Measurements from ENCODE around the gene RUVBL2. TPM values are rescaled to one million over a fixed set of nuclear protein-coding genes. Genes with fewer than 3 reads are reported as not detected.

RUVBL2 gene
- total RNA-seq, 1 experiment from 2014 or later = 130 TPM

GRCh38 chr19:49016067-49016839 is 22.6 kb downstream of the RUVBL2 start:
- H4K20me1 ChIP-seq (ENCODE audit: control insufficient read depth, insufficient read depth, insufficient read length) = no peaks in the 10 kb centered on the region
- no peak overlapping the region for H3K4me2 ChIP-seq (ENCODE audit: insufficient read depth, insufficient read length, low read length)
- H3K23me2 ChIP-seq (ENCODE audit: insufficient read length, low read depth, low read length, poor library complexity, severe bottlenecking) = peaks cover 8% of the 10 kb centered on the region
- H4K8ac ChIP-seq (replicated peaks; ENCODE audit: insufficient read length, low read depth, low read length) = no peak overlapping the region
- TF ChIP-seq CTCF (conservative IDR thresholded peaks at IDR 0.05) = no peak
- H3K36me3 Mint-ChIP-seq (ENCODE audit: insufficient read depth in 1 of 3, low read depth in 3 of 3) = peaks cover 16 to 50% (median 48%) of the 10 kb centered on the region in 3 experiments; a peak in 6 of 7 replicates
- H3K27ac ChIP-seq (ENCODE audit: insufficient read length, low read depth, low read length) = no peak overlapping the region
- no peak overlapping the region for H3K27ac Mint-ChIP-seq
- peaks cover 4% of the 10 kb centered on the region; the same call in 1 of the 2 replicates for H3K4me1 ChIP-seq (ENCODE audit: insufficient read depth, low read length)
- H3K4ac ChIP-seq (ENCODE audit: low read depth, low read length) = no peak overlapping the region
- no peak overlapping the region for H2BK15ac ChIP-seq (ENCODE audit: low read depth, low read length)
- no peak overlapping the region for H4K91ac ChIP-seq (ENCODE audit: insufficient read length, low read depth, low read length)
- no peak overlapping the region for H2BK5ac ChIP-seq (ENCODE audit: insufficient read length, low read length)
- H3K9me3 ChIP-seq (ENCODE audit: control insufficient read depth, low read depth, low read length) = no peaks in the 10 kb centered on the region
- H3K79me1 ChIP-seq (ENCODE audit: insufficient read depth, low read depth, low read length, poor library complexity, severe bottlenecking) = no peaks in the 10 kb centered on the region
- WGBS (ENCODE audit: extremely low coverage, insufficient read length, low lambda C conversion rate) = no CpG with 5 or more reads among the region's 29 CpGs
- H2AFZ ChIP-seq (ENCODE audit: low read length) = no peak overlapping the region
- H3K27me3 Mint-ChIP-seq (ENCODE audit: low read depth) = peaks cover 25% of the 10 kb centered on the region
- H4K5ac ChIP-seq (ENCODE audit: insufficient read length, low read depth, low read length) = no peak overlapping the region
- H3K23ac ChIP-seq (ENCODE audit: insufficient read length, low read depth, low read length) = no peak overlapping the region
- no peak overlapping the region for H2BK20ac ChIP-seq (ENCODE audit: low read depth, low read length, poor library complexity, severe bottlenecking)
- H3K4me1 Mint-ChIP-seq = peaks cover 15 to 33% of the 10 kb centered on the region in 2 experiments
- no peak overlapping the region for H3K18ac ChIP-seq (ENCODE audit: insufficient read length, low read depth, low read length)
- H2BK120ac ChIP-seq (ENCODE audit: low read depth, low read length, poor library complexity, severe bottlenecking) = no peak overlapping the region
- H3K27me3 ChIP-seq (ENCODE audit: insufficient read depth, low read length) = no peaks in the 10 kb centered on the region; the same call in 1 of the 2 replicates
- H2AK5ac ChIP-seq (ENCODE audit: insufficient read length, low read length) = no peak overlapping the region
- peaks cover 0 to 1% of the 10 kb centered on the region in 2 experiments; a peak in 1 of 5 replicates for H3K9me3 Mint-ChIP-seq
- no peak overlapping the region for H3K9ac ChIP-seq (ENCODE audit: extremely low read depth, insufficient read length, low read length)
- no peak overlapping the region for H3T11ph ChIP-seq (ENCODE audit: low read length)
- no peaks in the 10 kb centered on the region for H3K79me2 ChIP-seq (ENCODE audit: insufficient read depth, low read length)
- H2BK12ac ChIP-seq (ENCODE audit: insufficient read length, low read depth, low read length) = no peak overlapping the region
- DNase-seq = no peak
- H3K4me3 Mint-ChIP-seq = no peak overlapping the region; a peak in 1 of 5 replicates
- no peak overlapping the region for H3K14ac ChIP-seq (ENCODE audit: insufficient read depth, low read length)
- H3K56ac ChIP-seq (ENCODE audit: insufficient read length, low read depth, low read length) = no peak overlapping the region

All from H9 (cell line).